Gastrocnemius medialis (tissue), 4 donors: ENCODE results near the gene PPM1E.

ENCODE experiments used
- CTCF ChIP-seq, 5 experiments: fragments of 450-650 bp in 3 of 5; fragments of 200-600 bp in 2 of 5; sonication (generic) in 2 of 5; IDR thresholded peaks in 4 of 5; conservative IDR thresholded peaks in 1 of 5; 1 replicate in 4 of 5; 2 replicates in 1 of 5; pipeline ENCODE4 v1.5.1; 2016 to 2019; ENCODE audit warnings: antibody characterized with exemption in 5 of 5, mild to moderate bottlenecking in 3 of 5, moderate library complexity in 3 of 5
- POLR2A ChIP-seq, 2 donors: fragments of 450-650 bp; IDR thresholded peaks; one replicate each; pipeline ENCODE4 v1.6.1; 2017; ENCODE audit warnings: antibody characterized with exemption in 2 of 2, mild to moderate bottlenecking in 2 of 2, moderate library complexity in 2 of 2

DNA sequence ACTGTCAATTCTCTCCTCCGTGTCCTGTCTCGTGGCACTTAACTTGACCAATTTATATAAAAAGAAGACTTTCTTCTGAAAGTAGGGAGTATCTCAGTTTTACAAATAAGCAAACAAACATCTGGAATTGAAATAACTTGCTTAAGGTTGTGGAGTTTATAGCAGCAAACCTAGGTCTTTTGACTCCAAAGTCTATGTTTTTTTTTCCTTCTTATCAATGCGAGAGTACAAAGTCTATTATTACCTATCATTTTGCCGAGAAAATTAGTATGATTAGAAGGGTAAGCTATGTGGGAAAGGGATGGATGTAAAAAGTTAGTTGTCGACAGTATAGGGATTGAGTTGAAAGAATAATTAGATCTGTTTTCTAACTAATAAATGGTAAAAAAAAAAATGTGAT, 50.4 kb downstream of the PPM1E start:
- TF ChIP-seq CTCF (IDR thresholded peaks at IDR 0.05 in 4 of 5, conservative IDR thresholded peaks at IDR 0.05 in 1 of 5) = no peak
- no peak for TF ChIP-seq POLR2A (IDR thresholded peaks at IDR 0.05)
